Fibroblast of gingiva (primary cell): ENCODE data around the gene UNC93B1.

Source experiments
- DNase-seq: peaks from one replicate; pipeline ENCODE4 v3.0.0-alpha.2; 2011; ENCODE audit warnings: low read depth

The UNC93B1 gene

DNA sequence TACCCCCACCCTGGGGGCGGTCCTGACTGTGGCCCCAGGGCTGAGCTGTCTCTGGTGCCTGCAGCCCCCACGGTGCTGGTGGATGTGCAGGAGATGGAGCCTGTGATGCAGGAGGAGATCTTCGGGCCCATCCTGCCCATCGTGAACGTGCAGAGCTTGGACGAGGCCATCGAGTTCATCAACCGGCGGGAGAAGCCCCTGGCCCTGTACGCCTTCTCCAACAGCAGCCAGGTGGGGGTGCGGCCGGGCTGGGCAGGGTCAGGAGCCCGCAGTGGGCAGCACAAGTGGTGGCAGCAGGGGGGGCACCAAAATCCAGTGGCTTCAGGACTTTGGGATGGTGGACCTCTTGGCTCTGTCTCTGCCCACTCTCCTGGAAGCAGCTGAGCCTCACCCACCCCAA, 18.6 kb upstream of the UNC93B1 start:
- no peak for DNase-seq

DNA sequence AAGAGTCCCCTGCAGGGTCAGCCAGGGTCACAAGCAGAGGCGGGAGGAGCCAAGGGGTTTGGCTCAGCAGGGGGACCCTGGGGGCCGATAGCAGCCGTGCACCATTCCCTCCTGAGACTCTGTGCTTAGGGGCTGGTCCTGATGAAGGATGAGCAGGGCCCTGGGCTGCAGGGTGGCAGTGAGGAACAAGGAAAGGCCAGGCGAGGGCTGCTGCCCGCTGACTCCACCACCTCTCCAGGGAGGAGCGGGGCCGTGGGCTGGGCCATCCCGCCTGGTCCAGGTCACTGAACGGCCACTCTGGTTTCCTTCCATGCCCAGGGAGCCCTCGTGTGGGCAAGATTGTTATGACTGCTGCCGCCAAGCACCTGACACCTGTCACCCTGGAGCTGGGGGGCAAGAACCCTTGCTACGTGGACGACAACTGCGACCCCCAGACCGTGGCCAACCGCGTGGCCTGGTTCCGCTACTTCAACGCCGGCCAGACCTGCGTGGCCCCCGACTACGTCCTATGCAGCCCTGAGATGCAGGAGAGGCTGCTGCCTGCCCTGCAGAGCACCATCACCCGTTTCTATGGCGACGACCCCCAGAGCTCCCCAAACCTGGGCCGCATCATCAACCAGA, 17.4 kb upstream of the UNC93B1 start:
- DNase-seq, result peak; percentile 21

DNA sequence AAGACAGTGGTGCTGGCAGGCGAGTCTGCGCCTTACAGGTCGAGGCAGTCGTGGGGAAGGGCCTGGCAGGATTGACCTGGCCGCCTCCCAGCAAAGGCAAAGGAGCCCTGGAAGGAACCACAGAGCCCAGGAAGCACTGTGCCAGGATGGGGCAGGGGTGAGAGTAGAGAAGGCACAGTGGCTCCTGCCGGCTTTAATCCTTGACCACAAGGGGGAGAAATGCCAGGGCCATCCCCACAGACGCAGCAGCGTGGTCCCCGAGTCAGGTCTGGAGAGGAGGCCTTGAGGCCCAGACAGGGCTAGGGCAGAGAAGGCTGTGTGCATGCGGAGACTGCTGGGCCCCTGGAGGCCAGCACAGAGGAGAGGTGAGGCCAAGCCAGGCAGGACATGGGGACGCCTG, 16.7 kb upstream of the UNC93B1 start:
- no peak for DNase-seq

DNA sequence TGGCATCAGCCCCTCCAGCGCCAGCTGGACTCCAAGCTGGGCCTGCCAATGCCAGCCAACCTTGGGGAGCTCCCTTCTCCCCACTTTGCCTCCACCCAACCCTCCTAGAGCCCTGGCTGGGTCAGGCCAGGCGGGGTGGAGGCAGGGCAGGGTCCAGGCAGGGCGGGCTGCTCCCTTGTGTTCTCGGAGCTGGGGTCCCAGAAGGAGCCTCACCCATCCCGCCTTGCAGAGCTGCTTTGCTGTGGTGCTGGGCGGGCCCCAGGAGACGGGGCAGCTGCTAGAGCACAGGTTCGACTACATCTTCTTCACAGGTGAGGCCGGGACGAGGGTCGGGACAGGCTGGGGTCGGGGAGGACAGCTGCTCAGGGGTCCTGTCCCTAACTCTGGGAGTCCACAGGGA, 15.6 kb upstream of the UNC93B1 start:
- no peak for DNase-seq

DNA sequence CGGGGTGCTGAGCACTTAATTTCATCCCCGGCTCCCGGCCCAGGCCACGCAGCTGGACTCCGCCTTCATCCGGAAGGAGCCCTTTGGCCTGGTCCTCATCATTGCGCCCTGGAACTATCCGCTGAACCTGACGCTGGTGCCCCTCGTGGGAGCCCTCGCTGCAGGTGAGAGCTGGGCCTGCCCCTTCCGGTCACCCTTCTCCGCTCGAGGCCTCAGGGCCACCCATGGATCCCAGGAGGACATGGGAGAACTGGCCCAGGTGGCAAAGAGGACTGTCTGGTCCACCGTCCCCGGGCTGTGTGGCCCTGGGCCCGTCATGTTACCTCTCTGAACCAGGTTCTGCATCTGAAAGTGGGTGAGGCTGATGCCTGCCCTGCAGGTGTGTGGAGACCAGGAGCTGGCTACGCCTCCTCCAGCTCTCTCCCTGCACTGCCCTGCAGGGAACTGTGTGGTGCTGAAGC, 14.9 kb upstream of the UNC93B1 start:
- no peak for DNase-seq

DNA sequence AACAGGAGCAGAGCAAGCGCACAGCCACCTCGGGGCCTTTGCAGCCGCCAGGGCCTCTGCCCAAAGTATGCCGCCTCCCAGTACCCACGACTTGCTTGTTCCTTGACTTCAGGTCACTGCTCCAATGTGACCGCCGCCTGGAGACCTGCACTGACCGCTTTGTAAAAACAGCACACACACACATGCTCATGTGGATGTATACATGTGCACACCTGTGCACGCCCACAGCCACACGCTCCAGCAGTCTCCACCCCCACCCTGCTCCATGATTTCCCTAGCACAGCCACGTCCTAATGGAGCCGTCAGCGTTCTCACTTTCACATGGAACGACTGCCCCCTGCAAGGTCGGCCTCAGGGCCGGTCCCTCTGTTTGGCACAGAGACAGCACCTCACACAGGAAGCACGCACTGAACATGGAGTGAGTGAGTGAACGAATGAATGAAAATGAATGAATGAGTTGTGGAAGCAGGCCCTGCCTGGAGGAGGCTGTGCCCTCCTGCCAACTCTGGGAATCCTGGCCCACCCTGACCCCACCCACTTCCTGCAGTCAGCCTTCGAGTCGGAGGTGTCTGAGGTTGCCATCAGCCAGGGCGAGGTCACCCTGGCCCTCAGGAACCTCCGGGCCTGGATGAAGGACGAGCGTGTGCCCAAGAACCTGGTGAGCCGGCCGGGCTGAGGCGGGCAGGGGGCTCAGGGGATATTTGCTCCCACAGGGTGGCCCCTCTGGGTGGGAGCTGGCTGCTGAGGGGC, 14.3 kb upstream of the UNC93B1 start:
- no peak for DNase-seq

DNA sequence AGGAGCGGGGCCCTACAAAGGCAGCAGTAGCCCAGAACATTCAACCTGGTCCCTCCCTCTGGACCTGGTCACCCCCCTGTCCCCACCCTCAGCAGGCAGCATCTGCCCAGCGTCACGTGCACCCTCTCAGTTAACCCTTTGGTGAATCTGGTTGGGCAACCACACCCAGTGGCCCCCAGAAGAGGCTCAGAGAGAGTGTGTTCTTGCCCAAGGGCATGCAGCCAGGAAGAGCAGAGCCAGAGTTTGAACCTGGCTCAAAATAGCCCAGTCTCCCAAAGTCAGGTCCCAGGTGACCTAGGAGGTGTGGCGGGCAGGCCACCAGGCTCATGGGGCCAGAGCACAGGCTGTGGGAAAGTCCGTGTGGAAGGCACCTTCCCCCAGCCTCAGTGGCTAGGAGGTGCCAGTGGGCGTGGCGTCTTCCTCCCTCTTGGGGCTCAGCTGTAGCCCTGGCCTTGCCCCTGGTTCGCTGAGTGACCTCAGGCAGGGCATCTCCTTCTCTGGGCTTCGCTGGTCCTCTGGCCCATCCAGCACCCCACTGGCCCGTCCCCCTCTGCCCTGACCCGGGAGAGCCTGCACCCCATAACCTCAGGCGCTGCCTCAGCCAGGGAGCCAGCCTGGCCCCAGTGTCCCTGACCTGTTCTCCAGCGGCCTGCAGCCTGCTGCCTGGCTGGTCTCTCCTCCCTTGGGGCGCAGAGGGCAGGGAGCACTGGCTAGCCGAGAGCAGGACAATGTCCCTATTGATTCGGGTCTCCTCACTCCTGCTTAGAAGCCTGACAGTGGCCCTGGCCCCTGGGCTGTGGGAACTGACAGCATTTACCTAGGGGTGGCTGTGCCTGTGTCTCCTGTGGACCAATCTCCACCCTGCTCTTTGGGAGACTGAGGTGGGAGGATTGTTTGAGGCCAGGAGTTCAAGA, 13.3 kb upstream of the UNC93B1 start:
- DNase-seq, result no peak

DNA sequence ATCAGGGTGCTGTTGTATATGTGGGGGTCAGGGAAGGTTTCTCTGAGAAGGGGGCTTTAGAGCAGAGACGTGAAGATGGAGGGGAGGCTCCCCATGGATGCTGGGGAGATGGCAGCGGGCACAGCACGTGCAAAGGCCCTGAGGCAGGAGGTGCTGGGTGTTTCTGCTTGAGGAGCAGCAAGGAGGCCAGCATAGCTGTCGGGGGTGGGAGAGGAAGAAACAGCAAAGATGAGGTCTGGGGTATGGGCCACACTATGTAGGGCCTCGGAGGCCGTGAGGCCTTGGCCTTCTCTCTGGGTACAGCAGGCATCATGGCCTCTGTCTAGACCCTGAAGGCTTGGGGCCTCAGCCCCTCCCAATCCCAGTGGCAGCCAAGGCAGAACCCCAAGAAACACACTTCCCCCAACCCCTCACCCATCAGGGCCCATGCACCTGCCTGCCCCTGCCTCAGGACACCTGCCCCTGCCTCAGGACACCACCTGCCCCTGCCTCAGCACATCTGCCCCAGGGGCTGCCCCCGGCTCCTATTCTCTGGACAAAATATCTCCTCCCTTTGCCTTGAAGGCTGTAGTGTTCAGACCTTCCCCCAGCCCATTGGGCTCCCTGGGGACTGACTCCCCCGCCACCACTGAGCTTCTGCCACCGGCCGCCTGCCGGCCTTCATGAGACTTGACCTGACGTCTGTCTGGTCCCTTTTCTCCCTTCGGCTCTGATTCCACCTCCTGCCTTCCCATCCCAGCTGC, 12.4 kb upstream of the UNC93B1 start:
- DNase-seq, result no peak

DNA sequence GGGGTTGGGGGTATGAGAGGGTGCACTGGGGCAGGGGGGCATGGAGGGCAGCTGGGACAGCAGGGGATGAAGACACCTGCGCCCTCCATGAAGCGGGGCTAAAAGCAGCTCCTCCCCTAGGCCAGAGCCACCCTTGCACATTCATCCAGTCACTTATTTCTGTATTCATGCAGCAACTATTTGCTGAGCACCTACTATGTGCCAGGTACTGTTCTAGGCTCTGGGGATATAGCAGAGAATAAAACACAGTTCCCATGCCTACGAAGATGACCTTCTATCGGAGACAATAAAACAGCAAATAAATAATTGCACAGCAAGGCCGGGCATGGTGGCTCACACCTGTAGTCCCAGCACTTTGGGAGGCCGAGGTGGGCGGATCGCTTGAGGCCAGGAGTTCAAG, 11.6 kb upstream of the UNC93B1 start:
- DNase-seq, result no peak

DNA sequence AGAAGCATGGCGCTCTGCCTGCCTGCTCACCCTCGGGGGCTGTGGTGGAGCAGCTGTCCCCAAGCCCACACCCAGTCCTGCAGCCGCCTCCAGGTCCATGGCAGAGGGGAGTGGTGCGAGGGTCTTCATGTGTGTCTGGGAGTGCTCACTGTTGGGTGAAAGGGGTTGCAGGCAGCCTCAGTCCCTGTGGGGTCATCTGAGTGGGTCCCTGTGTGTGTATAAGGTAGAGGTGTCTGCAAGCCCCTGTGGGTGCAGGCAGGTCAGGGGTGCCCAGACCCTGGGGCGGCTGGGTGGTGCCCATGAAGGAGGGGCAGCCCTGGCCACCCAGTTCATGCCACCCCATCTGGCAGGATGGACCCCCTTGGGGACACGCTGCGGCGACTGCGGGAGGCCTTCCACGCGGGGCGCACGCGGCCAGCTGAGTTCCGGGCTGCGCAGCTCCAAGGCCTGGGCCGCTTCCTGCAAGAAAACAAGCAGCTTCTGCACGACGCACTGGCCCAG, 11.1 kb upstream of the UNC93B1 start:
- no peak for DNase-seq

DNA sequence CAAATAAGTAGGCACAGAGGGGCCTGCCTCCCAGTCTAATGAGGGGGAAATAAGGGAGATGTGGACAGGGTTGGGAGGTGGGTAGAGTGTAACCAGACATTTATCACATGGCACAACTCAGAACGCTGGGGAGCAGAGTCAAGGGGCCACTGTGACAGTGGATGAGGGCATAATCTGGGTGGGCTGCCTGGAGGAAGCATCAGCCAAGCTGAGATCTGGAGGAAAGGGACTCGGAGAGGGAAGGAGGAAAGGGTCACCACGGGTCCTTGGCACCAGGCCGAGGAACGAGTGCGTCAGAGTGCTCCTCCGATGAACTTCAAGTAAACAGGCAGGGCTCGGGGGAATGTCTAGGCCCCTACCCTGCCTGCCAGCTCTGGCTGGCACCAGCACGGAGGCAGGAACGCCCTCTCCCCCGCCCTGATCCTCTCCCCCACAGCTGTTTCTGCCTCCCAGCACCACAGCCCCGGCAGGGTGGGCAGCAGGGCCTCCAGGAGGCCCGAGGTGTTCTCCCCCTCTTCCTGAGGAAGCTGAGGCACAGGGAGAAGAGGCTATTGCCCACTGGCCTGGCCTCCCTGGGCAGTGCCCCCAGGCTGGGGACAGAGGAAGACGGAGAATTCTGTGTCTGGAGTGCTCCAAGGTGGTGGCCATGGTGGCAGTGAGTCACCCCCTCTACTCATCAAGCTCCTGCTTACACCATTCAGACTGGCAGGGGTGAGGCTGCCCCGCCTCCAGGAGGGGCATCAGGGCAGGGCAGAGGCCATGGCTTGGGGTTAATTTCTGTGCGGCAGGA, 10.5 kb upstream of the UNC93B1 start:
- DNase-seq, result peak; percentile 97

DNA sequence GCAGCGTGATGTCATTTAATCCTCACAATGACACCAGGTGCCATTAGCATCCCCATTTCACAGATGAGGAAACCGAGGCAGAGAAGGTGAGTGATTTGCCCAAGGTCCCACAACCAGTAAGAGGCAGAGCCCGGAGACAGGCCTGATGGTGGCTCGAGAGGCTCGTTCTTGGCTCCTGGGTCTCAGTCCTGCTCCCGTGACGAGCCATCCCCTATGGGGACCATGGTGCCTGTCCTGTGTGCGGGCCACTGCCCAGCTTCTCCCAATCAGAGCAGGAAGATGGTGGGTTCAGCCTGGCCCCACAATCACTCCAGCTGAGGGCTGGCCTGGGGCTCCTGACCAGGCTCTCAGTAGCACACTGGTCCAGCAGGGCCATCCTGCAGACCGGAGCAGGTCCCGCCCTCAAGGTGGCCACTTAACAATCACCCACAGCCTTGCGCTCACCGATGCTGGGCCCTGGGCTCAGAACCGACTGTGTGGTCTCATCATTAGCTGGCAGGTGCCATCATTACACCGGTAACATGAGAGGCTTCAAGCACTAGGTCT, 9.8 kb upstream of the UNC93B1 start:
- DNase-seq, result no peak

DNA sequence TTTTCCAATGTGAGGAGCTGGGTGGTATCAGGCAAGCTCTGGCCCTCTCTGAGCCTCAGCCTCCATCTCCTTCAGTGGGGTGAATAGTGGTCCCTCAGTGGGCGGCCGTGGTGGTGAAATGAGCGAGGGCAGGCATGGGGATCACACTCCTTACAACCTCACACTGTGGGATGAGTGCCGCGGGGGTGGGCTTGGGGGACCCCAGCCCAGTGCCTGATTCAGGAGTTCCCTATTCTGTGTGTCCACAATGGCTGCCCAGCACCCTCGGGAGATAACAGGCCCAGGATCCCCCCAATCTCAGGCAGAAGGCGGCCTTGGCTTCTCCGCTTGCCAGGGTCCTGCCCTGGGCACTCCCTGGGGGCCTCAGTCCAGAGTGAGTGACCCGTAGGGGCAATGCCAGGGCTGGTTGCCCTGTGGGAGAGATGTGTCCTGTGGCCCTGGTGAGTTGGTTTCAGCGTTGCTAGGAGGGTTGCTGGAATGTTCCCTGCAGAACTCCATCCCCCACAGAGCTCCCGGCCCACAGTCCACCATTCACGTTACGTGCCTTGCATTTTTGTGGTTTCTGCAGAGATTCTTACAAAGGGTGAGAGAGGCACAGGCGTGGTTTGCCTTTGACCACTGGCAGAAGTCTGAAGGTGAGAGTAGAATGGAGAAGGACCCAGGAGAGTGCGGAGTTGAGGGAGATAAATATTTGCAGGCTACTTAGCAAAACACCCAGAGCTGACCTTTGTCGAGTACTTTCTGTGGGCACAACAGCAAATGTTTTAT, 9.1 kb upstream of the UNC93B1 start:
- DNase-seq, result peak; percentile 98

DNA sequence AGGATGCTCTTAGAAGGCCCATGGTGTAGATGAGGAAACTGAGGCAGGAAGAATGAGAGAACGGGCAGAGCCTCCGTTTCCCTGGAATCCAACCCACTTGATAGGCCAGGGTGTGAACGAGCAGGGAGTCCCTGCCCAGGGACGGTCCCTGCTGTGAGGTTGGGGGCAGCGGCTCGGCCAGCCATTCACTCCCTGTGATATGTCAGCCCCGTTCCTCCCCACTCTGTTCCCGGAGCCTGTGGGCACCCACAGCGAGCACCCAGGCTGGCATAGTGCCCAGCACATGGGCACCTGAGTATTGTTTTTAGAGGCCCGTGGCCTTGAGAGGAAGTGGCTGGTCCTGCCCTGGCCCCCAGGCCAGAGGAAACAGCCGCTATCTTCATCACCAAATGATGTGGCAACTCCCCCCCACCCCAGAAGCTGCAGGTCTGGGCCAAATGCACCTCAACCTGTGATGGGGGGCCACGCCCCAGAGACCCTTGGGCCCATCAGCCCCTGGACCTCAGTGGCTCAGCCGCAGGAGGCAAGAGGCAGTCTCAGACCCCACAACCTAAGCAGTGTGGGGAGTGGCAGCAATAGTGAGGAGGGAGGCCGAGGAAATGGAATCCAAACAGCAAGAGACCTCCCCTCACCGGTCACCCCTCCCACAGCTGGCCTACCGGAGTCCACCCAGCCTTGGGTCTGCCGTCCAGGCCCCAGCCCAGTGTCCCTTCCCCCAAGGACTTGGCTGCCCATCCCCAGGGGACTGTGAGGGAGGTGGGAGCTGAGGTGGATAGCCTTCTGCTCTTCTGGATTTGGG, 8.3 kb upstream of the UNC93B1 start:
- no peak for DNase-seq

DNA sequence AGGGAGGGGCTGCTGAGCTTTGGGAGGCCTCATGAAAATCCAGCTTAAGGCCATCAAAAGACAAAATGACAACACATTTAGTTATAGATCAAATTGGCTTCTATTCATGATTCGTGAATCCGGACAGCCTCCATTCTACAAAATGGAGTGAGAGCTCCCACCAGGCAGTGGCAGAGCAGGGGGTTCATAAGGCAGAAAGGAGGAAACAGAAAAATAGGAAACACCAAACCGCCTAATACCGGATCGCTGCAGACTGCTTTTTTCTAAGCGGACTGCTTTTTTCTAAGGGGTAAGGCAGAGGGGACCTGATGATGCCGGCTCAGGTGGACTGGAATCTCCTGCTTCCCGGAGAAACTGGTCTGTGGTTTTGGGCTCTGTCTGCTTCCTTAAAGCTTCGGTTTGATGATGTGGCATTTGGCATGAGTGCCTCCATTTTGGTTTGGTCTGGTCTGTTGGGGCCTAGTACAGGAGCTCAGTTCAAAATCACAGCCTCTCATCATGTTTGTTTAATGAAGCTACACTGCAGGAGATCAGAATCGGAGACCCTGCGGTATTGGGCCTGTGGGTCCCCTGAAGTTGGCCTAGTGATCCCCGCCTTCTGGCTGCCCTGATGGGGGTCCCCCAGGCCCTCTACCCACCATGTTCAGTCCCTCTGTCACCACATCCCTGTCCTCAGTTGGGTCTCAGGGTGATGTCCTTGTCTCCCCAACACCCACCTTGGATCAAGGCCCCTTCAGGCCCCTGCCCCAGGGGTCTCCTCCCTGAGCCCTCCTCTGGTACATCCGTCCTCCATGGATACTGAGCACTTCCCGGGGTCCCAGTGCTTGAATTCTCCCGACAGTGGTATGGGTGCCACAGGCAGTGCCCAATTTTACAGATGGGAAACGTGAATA, 7.4 kb upstream of the UNC93B1 start:
- DNase-seq, result no peak

DNA sequence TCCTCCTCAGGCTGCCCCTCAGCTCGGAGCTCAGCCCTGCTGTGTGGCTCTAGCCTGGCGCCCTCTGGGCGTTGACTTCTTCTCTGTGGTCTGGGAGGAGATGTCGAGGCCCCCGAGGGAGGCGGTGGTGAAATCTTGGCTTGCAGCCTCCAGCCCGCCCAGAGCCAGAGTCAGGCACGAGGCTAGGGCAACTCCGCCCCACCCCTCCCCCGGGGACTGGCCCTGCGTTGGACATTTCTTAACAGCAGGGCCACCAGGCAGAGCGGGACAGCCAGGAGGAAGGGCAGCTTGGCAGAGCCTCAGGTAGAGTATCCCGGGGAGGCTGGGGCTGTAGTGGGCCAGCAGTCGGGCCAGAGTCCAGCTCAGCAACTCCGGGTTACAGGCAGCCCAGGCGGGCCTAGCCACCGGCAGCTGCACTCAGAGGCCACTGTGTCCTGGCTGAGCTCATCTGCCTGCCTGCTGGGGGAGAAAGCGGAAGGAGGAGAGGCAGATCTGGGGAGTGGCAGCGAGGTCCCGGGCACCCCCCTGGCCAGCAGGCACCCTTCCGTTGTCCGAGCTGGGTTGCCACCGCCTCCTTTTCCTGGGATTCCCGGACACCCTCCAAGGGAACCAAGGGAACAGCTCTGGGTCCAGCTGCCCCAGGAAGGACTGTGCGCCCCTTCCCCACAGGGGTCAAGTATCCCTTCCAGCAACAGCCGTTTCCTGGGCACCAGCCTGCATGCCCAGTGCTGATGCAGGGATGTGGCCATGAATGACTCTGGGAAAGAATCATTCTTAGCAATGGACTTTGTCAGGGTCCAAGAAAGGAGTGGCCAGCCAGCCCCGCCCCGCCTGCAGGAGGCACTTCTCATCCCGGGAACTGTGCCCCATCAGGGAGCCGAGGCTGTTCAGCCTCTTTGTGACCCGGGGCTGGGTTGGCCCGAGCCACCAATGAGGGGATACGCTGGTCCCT, 6.5 kb upstream of the UNC93B1 start, which contains the start of gene ALDH3B1:
TSS of gene ALDH3B1 (plus strand) at position 238 of the 952 bp plus-strand sequence. CDS start 4,971 bp downstream, outside the sequence.
- DNase-seq, result peak; percentile 96
